ENCODE data around the gene C8A. TPM values are rescaled to one million over a fixed set of nuclear protein-coding genes. Genes with fewer than 3 reads are reported as not detected.

Gene C8A
- total RNA-seq, 1 donor from 2014 or later: not detected

- intact Hi-C loops (cut with micrococcal nuclease): no loop called here
- Mint-ChIP-seq H3K9me3 (no peaks in the 10 kb centered on the region), H3K4me1 (peaks cover 5% of the 10 kb centered on the region), H3K4me3 (no peak overlapping the region), H3K27me3 (peaks cover 13% of the 10 kb centered on the region), H3K36me3 (ENCODE audit: low read depth) (no peaks in the 10 kb centered on the region), H3K27ac (no peak overlapping the region)
- ChIA-PET POLR2A (no interaction called here), CTCF (no interaction called here)
- no peak for DNase-seq
- no peak for ATAC-seq (ENCODE audit: low read depth)
- no peak for TF ChIP-seq CTCF (IDR thresholded peaks at IDR 0.05)
These were observed 24.5 kb upstream of the C8A start for GRCh38 chr1:56830052-56830451.

- Mint-ChIP-seq H3K27ac (no peak overlapping the region), H3K4me1 (peaks cover 5% of the 10 kb centered on the region), H3K27me3 (peaks cover 11% of the 10 kb centered on the region), H3K9me3 (no peaks in the 10 kb centered on the region), H3K36me3 (ENCODE audit: low read depth) (no peaks in the 10 kb centered on the region), H3K4me3 (no peak overlapping the region)
- DNase-seq (peak; percentile 34), ATAC-seq (ENCODE audit: low read depth) (peak; percentile 47)
- CTCF ChIA-PET: interaction anchor here (0.8 to 2.2 kb wide), 7 partner anchors 11 to 1821 kb away, joined by 3 to 14 read pairs (median 4); partner anchors contain the start of gene OMA1
- intact Hi-C loops (cut with micrococcal nuclease): loop anchor here (2.0 kb wide), 1 partner anchor 1215 kb away; no protein-coding TSS in a partner anchor
- POLR2A ChIA-PET: no interaction called here
- TF ChIP-seq CTCF (IDR thresholded peaks at IDR 0.05): peak; percentile 96
These were observed 22.5 kb upstream of the C8A start for GRCh38 chr1:56831871-56832693.

GRCh38 chr1:56833088-56833487, 21.5 kb upstream of the C8A start:
- ChIA-PET POLR2A (interaction anchor here (0.6 to 1.3 kb wide), 2 partner anchors 226 to 1714 kb away, joined by 4 to 6 read pairs; partner anchors contain the start of gene OMA1), CTCF (interaction anchor here (1.1 to 2.2 kb wide), 3 partner anchors 10 to 1820 kb away, joined by 3 to 14 read pairs (median 9); no protein-coding TSS in a partner anchor)
- Mint-ChIP-seq H3K27me3 (peaks cover 10% of the 10 kb centered on the region), H3K27ac (no peak overlapping the region), H3K36me3 (ENCODE audit: low read depth) (no peaks in the 10 kb centered on the region), H3K4me1 (peaks cover 5% of the 10 kb centered on the region), H3K4me3 (no peak overlapping the region), H3K9me3 (no peaks in the 10 kb centered on the region)
- no peak for ATAC-seq (ENCODE audit: low read depth)
- DNase-seq: no peak
- TF ChIP-seq CTCF (IDR thresholded peaks at IDR 0.05): no peak
- intact Hi-C loops (cut with micrococcal nuclease): loop anchor here (2.0 kb wide), 1 partner anchor 1214 kb away; no protein-coding TSS in a partner anchor

GRCh38 chr1:56834137-56834900, 20.3 kb upstream of the C8A start:
- intact Hi-C loops (cut with micrococcal nuclease): no loop called here
- TF ChIP-seq CTCF (IDR thresholded peaks at IDR 0.05): no peak
- CTCF ChIA-PET: no interaction called here
- Mint-ChIP-seq H3K36me3 (ENCODE audit: low read depth) (no peaks in the 10 kb centered on the region), H3K27me3 (peaks cover 12% of the 10 kb centered on the region), H3K4me1 (peaks cover 5% of the 10 kb centered on the region), H3K9me3 (no peaks in the 10 kb centered on the region), H3K27ac (no peak overlapping the region), H3K4me3 (no peak overlapping the region)
- POLR2A ChIA-PET: interaction anchor here (1.3 kb wide), 1 partner anchor 1712 kb away, joined by 4 read pairs; the partner anchor contains the start of gene OMA1
- DNase-seq (no peak), ATAC-seq (ENCODE audit: low read depth) (no peak)

- Mint-ChIP-seq H3K4me1 (peaks cover 5% of the 10 kb centered on the region), H3K36me3 (ENCODE audit: low read depth) (no peaks in the 10 kb centered on the region), H3K9me3 (no peaks in the 10 kb centered on the region), H3K27ac (no peak overlapping the region), H3K4me3 (no peak overlapping the region), H3K27me3 (peaks cover 12% of the 10 kb centered on the region)
- ChIA-PET CTCF (no interaction called here), POLR2A (no interaction called here)
- no peak for TF ChIP-seq CTCF (IDR thresholded peaks at IDR 0.05)
- intact Hi-C loops (cut with micrococcal nuclease): no loop called here
- ATAC-seq (ENCODE audit: low read depth): no peak
- no peak for DNase-seq
These were observed 18.9 kb upstream of the C8A start for GRCh38 chr1:56835657-56836056.

Measured in activated B cell treated with CpG ODN at 0.5 μM for 24 hours (primary cell).